ENCODE data around the gene PLA2G6. TPM values are rescaled to one million over a fixed set of nuclear protein-coding genes. Genes with fewer than 3 reads are reported as not detected.

Gene PLA2G6
- total RNA-seq, 1 experiment from 2014 or later: 24.1 TPM

- Histone ChIP-seq H2BK120ac (ENCODE audit: low read depth, low read length, poor library complexity, severe bottlenecking) (no peak overlapping the region), H3K56ac (ENCODE audit: insufficient read length, low read depth, low read length) (no peak overlapping the region), H3K27ac (ENCODE audit: insufficient read length, low read depth, low read length) (no peak overlapping the region), H3K79me1 (ENCODE audit: insufficient read depth, low read depth, low read length, poor library complexity, severe bottlenecking) (no peaks in the 10 kb centered on the region), H2AK5ac (ENCODE audit: insufficient read length, low read length) (no peak overlapping the region), H3K27me3 (ENCODE audit: insufficient read depth, low read length) (no peaks in the 10 kb centered on the region), H3K9ac (ENCODE audit: extremely low read depth, insufficient read length, low read length) (no peak overlapping the region), H3K14ac (ENCODE audit: insufficient read depth, low read length) (no peak overlapping the region), H2BK20ac (ENCODE audit: low read depth, low read length, poor library complexity, severe bottlenecking) (no peak overlapping the region), H4K91ac (ENCODE audit: insufficient read length, low read depth, low read length) (no peak overlapping the region), H4K20me1 (ENCODE audit: control insufficient read depth, insufficient read depth, insufficient read length) (no peaks in the 10 kb centered on the region), H3T11ph (ENCODE audit: low read length) (no peak overlapping the region), H3K79me2 (ENCODE audit: insufficient read depth, low read length) (no peaks in the 10 kb centered on the region), H2BK5ac (ENCODE audit: insufficient read length, low read length) (no peak overlapping the region), H3K18ac (ENCODE audit: insufficient read length, low read depth, low read length) (no peak overlapping the region), H3K23ac (ENCODE audit: insufficient read length, low read depth, low read length) (no peak overlapping the region), H3K9me3 (ENCODE audit: control insufficient read depth, low read depth, low read length) (no peaks in the 10 kb centered on the region), H2BK12ac (ENCODE audit: insufficient read length, low read depth, low read length) (no peak overlapping the region), H2AFZ (ENCODE audit: low read length) (no peak overlapping the region), H3K23me2 (ENCODE audit: insufficient read length, low read depth, low read length, poor library complexity, severe bottlenecking) (no peaks in the 10 kb centered on the region), H3K4me2 (ENCODE audit: insufficient read depth, insufficient read length, low read length) (no peak overlapping the region), H4K5ac (ENCODE audit: insufficient read length, low read depth, low read length) (no peak overlapping the region), H2BK15ac (ENCODE audit: low read depth, low read length) (no peak overlapping the region), H3K4ac (ENCODE audit: low read depth, low read length) (no peak overlapping the region), H3K4me1 (ENCODE audit: insufficient read depth, low read length) (0 out of 2 replicates have a peak, but pooled peaks cover 3% of the 10 kb centered on the region), H4K8ac (replicated peaks; ENCODE audit: insufficient read length, low read depth, low read length) (no peak overlapping the region)
- Mint-ChIP-seq H3K4me3 (no peak overlapping the region), H3K9me3 (no peaks in the 10 kb centered on the region), H3K4me1 (peaks cover 0 to 6% of the 10 kb centered on the region in 2 experiments; a peak in 3 of 4 replicates), H3K36me3 (ENCODE audit: insufficient read depth in 1 of 3, low read depth in 3 of 3) (peaks cover 3 to 31% (median 19%) of the 10 kb centered on the region in 3 experiments; a peak in 5 of 7 replicates), H3K27ac (peak overlapping the region in 1 of 3 experiments; percentile 84; a peak in 1 of 7 replicates), H3K27me3 (ENCODE audit: low read depth) (no peaks in the 10 kb centered on the region)
- TF ChIP-seq CTCF (conservative IDR thresholded peaks at IDR 0.05): no peak
- no peak for DNase-seq
- no CpG with 5 or more reads among the region's 16 CpGs for WGBS (ENCODE audit: extremely low coverage, insufficient read length, low lambda C conversion rate)
Observed at GRCh38 chr22:38141217-38141973, 40.2 kb downstream of the PLA2G6 start.

All from H9 (cell line).